Heart right ventricle (tissue), 16 donors: ENCODE results near the gene GRK5. TPM values are rescaled to one million over a fixed set of nuclear protein-coding genes. Genes with fewer than 3 reads are reported as not detected.
A peak's percentile ranks its signal among the peaks of the same experiment; 100 is the strongest.

ENCODE experiments used
- ATAC-seq, 8 donors: fragments of 200-7000 bp; cut with Tn5 transposase; one replicate each; pipeline ENCODE4 v1.9.1; 2020; ENCODE audit warnings: mild to moderate bottlenecking in 8 of 8, moderate library complexity in 8 of 8, moderate number of reproducible peaks in 1 of 8
- DNase-seq, 2 donors: peaks; one replicate each; pipeline ENCODE4 v3.0.0-alpha.2; 2020
- H3K27ac ChIP-seq, 10 donors: fragments of 200-600 bp; sonication (generic) in 2 of 10; one replicate each; pipeline versions ENCODE4 v1.5.0 to v1.8.0; 2020 to 2022; ENCODE audit warnings: mild to moderate bottlenecking in 3 of 10
- H3K27me3 ChIP-seq, 7 donors: fragments of 200-600 bp; one replicate each; pipeline ENCODE4 v1.8.0; 2021 to 2022; ENCODE audit warnings: mild to moderate bottlenecking in 2 of 7
- H3K36me3 ChIP-seq, 9 donors: fragments of 200-600 bp; sonication (generic) in 1 of 9; one replicate each; pipeline versions ENCODE4 v1.5.0 to v1.8.0; 2020 to 2022; ENCODE audit warnings: mild to moderate bottlenecking in 2 of 9
- H3K4me1 ChIP-seq, 9 donors: fragments of 200-600 bp; sonication (generic) in 1 of 9; one replicate each; pipeline versions ENCODE4 v1.5.0 to v1.8.0; 2020 to 2022; ENCODE audit warnings: mild to moderate bottlenecking in 4 of 9
- H3K4me3 ChIP-seq, 10 donors: fragments of 200-600 bp; sonication (generic) in 2 of 10; one replicate each; pipeline versions ENCODE4 v1.5.0 to v1.8.0; 2020 to 2022; ENCODE audit warnings: mild to moderate bottlenecking in 7 of 10, moderate library complexity in 2 of 10
- H3K9me3 ChIP-seq, 11 donors: fragments of 200-600 bp in 10 of 11; sonication (generic) in 2 of 11; one replicate each; pipeline versions ENCODE4 v1.5.0 to v1.8.0; 2013 to 2022; ENCODE audit warnings: mild to moderate bottlenecking in 2 of 11, control low read depth in 1 of 11, moderate library complexity in 1 of 11
- WGBS, 2 donors: extraction: QIAGEN DNeasy Blood & Tissue Kit; methylation state at CpG; one replicate each; pipeline ENCODE4 v1.1.7; 2013; ENCODE audit warnings: inconsistent platforms in 1 of 2; 5-methylcytosine and 5-hydroxymethylcytosine counted together
- intact Hi-C, 10 donors: fragments of 100-400 bp; cut with DNase I; formaldehyde crosslinking; loops; one replicate each; pipeline versions ENCODE4 v1.11.1 to v1.14.2; 2022
- polyA plus RNA-seq, 2 donors: library from polyadenylated mRNA; stranded (reverse); fragments of 200-250 nt; gene quantifications; one replicate each; pipeline ENCODE4 v1.2.3, GENCODE V29; 2013
- total RNA-seq, 10 donors: library from RNA; stranded (reverse); fragmentation: NEBNext Ultra II Directional in 3 of 10; extraction: Animal tissue kit (Norgen Biotek cat#: 25700) in 3 of 10; gene quantifications; one replicate each; pipeline versions ENCODE4 v1.2.1 to v1.2.4, GENCODE V29; 2021 to 2023
- TF ChIP-seq, protein P1 (sequence below), 9 donors: fragments of 200-600 bp; sonication (generic) in 2 of 9; IDR thresholded peaks; one replicate each; pipeline versions ENCODE4 v1.5.0 to v1.8.0; 2021 to 2022; ENCODE audit warnings: antibody characterized with exemption in 9 of 9, mild to moderate bottlenecking in 5 of 9, moderate library complexity in 1 of 9
- donor health status: Arrhythmogenic right ventricular cardiomyopathy.
- donor health status: ischemic (EF 13 %, LVEDD 7.1; RV severe dilation, severe dysfunction).
- donor health status: healthy with polysubstance abuse.
- donor health status: DM: no; HTN: yes; CAD: no.
- donor health status: DM: no; HTN: no; CAD: no.
- donor health status: ischemic (EF 25% LVEDD 6.9; RV normal size, moderate dysfunction).
- donor health status: ischemic (EF 25% LVEDD 5.7; RV mildly dilated, moderate dysfunction).
- donor health status: healthy.
- donor health status: DM: yes; HTN: yes; CAD: no.
- donor health status: Ischemic cardiomyopathy.
- donor health status: ischemic (EF 35%, LVEDD 5.7; RV mildly dilated, moderate dysfunction).
- donor health status: nonischemic (EF 11% LVEDD 7.7; RV severe dilation, severe dysfunction).
- donor health status: DM: yes; HTN: yes; CAD: no.
- donor health status: PGD.
- donor health status: ischemic (EF 29% LVEDD 5.4; RV normal size, mild dysfunction).
- donor health status: nonischemic (EF 23%, LVEDD 6.1; RV moderate dilation, normal function).

GRK5 gene
- total and polyA plus RNA-seq, 12 donors: 11.8 to 80.5 (median 26.6) TPM

DNA sequence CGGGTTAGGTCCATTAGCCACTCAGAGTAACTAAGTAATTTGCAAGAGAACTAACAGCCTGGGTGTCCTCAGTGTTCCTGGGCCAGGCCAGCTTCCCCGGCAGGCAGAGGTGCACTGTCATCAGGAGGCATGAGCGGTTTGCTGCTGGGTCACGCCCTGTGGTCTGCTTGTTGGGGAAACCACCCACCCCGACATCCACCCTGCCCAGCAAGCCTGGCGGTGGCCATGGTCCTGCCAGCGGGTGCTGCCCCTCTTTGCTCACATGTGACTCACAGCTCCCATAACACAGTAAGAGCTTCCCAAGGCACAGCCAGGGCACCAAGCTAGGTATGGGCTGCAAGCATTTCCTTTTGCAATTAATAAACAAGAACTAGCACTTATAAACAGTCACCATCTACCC, 259.3 kb downstream of the GRK5 start:
- TF ChIP-seq, protein P1, sequence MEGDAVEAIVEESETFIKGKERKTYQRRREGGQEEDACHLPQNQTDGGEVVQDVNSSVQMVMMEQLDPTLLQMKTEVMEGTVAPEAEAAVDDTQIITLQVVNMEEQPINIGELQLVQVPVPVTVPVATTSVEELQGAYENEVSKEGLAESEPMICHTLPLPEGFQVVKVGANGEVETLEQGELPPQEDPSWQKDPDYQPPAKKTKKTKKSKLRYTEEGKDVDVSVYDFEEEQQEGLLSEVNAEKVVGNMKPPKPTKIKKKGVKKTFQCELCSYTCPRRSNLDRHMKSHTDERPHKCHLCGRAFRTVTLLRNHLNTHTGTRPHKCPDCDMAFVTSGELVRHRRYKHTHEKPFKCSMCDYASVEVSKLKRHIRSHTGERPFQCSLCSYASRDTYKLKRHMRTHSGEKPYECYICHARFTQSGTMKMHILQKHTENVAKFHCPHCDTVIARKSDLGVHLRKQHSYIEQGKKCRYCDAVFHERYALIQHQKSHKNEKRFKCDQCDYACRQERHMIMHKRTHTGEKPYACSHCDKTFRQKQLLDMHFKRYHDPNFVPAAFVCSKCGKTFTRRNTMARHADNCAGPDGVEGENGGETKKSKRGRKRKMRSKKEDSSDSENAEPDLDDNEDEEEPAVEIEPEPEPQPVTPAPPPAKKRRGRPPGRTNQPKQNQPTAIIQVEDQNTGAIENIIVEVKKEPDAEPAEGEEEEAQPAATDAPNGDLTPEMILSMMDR (IDR thresholded peaks at IDR 0.05): no peak
- no peak for ATAC-seq
- peaks cover 0 to 13% (median 0%) of the 10 kb centered on the region in 11 donors for H3K9me3 ChIP-seq

DNA sequence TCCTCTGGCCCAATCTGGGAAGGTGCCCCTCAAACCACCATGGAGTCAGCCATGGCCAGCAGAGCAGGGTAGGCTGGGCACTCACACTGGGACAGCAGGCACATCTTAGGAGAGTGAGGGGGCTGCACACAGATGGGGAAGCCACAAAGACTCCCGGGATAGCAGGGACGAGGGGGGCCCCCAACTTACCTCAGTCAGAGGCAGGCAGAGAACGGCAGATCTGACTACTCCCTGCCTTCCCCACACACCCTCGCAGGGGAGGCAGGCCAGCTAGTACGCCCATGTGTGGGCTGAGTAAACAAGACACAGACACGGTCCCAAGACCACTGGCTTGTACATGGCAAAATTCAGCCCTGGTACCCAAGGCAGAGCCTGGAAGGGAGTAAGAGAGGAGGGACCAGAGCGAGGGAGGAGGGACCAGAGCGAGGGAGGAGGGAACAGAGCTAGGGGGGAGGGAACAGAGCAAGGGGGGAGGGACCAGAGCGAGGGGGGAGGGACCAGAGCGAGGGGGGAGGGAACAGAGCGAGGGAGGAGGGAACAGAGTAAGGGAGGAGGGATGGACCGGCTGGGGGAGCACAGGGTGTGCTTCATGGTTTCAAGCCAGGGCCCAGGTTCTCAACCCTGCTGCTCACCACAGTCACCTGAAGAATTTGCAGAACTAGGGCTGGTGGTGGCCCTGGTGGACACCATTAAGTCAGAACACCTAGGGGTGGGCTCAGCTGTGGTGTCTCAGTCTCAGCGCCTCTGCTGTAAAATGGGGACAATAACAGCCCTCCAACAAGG, 261.4 kb downstream of the GRK5 start:
- ATAC-seq (peak in 1 of 8 donors; percentile 12), DNase-seq (no peak)
- Histone ChIP-seq H3K4me1 (peaks cover 0 to 7% (median 0%) of the 10 kb centered on the region in 9 donors), H3K36me3 (no peaks in the 10 kb centered on the region), H3K9me3 (peaks cover 0 to 7% (median 0%) of the 10 kb centered on the region in 11 donors), H3K4me3 (no peak overlapping the region), H3K27me3 (peaks cover 0 to 6% (median 0%) of the 10 kb centered on the region in 7 donors), H3K27ac (no peak overlapping the region)
- WGBS, 2 donors: 76 to 80% methylated on average over 12 to 13 of the region's 13 CpGs
- intact Hi-C loops: no loop called here
- TF ChIP-seq, protein P1 (IDR thresholded peaks at IDR 0.05): no peak

More for the DNA sequence above, 259.3 kb downstream of the GRK5 start:
- no peaks in the 10 kb centered on the region for H3K36me3 ChIP-seq
- intact Hi-C loops: no loop called here
- H3K4me3 ChIP-seq: no peak overlapping the region
- 77 to 78% methylated on average over 7 of the region's 7 CpGs for WGBS, 2 donors
- H3K4me1 ChIP-seq: peaks cover 0 to 7% (median 0%) of the 10 kb centered on the region in 9 donors
- peaks cover 0 to 6% (median 0%) of the 10 kb centered on the region in 7 donors for H3K27me3 ChIP-seq
- DNase-seq: no peak
- H3K27ac ChIP-seq: no peak overlapping the region

DNA sequence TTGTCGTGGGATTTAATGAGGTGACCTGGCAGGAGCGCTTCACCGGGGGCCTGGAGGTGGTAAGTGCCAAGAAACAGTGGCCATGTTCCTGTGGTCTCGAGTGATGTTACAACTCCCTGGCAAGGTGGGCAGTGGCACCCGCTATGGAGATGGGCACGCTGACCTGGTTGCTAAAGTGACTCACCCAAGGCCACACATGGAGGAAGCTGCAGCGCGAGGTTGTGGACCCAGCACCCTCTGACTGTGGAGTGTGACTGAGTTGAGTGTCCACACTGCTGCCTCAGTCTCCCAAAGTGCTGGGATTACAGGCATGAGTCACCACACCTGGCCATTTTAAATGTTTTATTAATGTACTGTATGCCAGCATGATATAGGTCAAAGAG, 261.9 kb downstream of the GRK5 start:
- DNase-seq (no peak), ATAC-seq (peak in 1 of 8 donors; percentile 26)
- Histone ChIP-seq H3K27ac (no peak overlapping the region), H3K4me3 (no peak overlapping the region), H3K4me1 (peaks cover 0 to 7% (median 0%) of the 10 kb centered on the region in 9 donors), H3K27me3 (peaks cover 0 to 7% (median 0%) of the 10 kb centered on the region in 7 donors), H3K36me3 (no peaks in the 10 kb centered on the region), H3K9me3 (peaks cover 0 to 7% (median 0%) of the 10 kb centered on the region in 11 donors)
- intact Hi-C loops: no loop called here
- 95 to 96% methylated on average over 8 of the region's 8 CpGs for WGBS, 2 donors
- TF ChIP-seq, protein P1 (IDR thresholded peaks at IDR 0.05): no peak

DNA sequence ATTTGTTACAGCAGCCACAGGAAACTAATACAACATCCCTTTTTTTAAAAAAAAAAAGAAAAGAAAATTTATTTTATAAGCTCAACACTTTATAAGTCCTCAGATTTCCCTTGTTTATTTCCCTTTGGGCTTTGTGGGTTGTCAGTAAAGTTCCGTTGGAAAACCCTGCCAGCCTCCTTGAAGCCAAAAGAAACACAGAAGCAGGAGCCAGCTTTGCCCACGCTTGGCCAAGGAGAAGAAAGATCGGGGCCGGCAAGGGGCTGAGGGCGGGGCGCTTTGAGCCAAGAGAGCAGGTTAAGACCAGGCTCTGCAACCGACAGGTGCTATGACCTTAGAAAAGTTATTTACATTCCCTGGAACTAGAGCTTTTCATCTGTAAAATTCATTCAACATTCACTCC, 262.5 kb downstream of the GRK5 start:
- no peaks in the 10 kb centered on the region for H3K36me3 ChIP-seq
- H3K9me3 ChIP-seq: peaks cover 0 to 7% (median 0%) of the 10 kb centered on the region in 11 donors
- WGBS, 2 donors: 73 to 80% methylated on average over 7 of the region's 7 CpGs
- no peak for DNase-seq
- H3K4me1 ChIP-seq: peaks cover 0 to 7% (median 0%) of the 10 kb centered on the region in 9 donors
- TF ChIP-seq, protein P1 (IDR thresholded peaks at IDR 0.05): no peak
- no peak overlapping the region for H3K4me3 ChIP-seq
- peaks cover 0 to 7% (median 0%) of the 10 kb centered on the region in 7 donors for H3K27me3 ChIP-seq
- H3K27ac ChIP-seq: no peak overlapping the region
- intact Hi-C loops: no loop called here
- peak in 2 of 8 donors; percentile 19 to 42 for ATAC-seq
